Breast epithelium (tissue), 3 donors: ENCODE results near the gene TAF6L.

Experiments used
- CTCF ChIP-seq, 3 donors: fragments of 450-650 bp; IDR thresholded peaks; one replicate each; pipeline ENCODE4 v1.5.1; 2016 to 2017; ENCODE audit warnings: antibody characterized with exemption in 3 of 3, mild to moderate bottlenecking in 3 of 3, moderate library complexity in 3 of 3
- POLR2A ChIP-seq: fragments of 450-650 bp; IDR thresholded peaks from one replicate; pipeline ENCODE4 v1.6.1; 2016; ENCODE audit warnings: antibody characterized with exemption, mild to moderate bottlenecking, moderate library complexity
- POLR2AphosphoS5 ChIP-seq, 3 donors: sonication (generic); formaldehyde crosslinking; IDR thresholded peaks; one replicate each; pipeline ENCODE4 v1.6.1; 2017; ENCODE audit warnings: antibody characterized with exemption in 3 of 3

- TF ChIP-seq CTCF (IDR thresholded peaks at IDR 0.05) (no peak), POLR2AphosphoS5 (IDR thresholded peaks at IDR 0.05) (no peak), POLR2A (no peak)
Measured at GRCh38 chr11:62796281-62796680, 25.1 kb downstream of the TAF6L start.
